Endodermal cell (in vitro differentiated cells): ENCODE measurements around the gene FAM83F. TPM values are rescaled to one million over a fixed set of nuclear protein-coding genes. Genes with fewer than 3 reads are reported as not detected.

Experiments used
- DNase-seq: peaks from one replicate; pipeline ENCODE4 v3.0.0-alpha.2; 2017
- H3K27ac ChIP-seq: 2 replicates; pipeline ENCODE4 v1.5.1; 2013; ENCODE audit warnings: mild to moderate bottlenecking, low read depth, low read length, moderate library complexity
- H3K27me3 ChIP-seq: 2 replicates; pipeline ENCODE4 v1.6.1; 2013; ENCODE audit warnings: mild to moderate bottlenecking, low read length, moderate library complexity; ENCODE audit not compliant: insufficient read depth, control insufficient read depth, poor library complexity, severe bottlenecking
- H3K36me3 ChIP-seq: 2 replicates; pipeline ENCODE4 v1.7.0; 2013; ENCODE audit warnings: mild to moderate bottlenecking, low read length, moderate library complexity; ENCODE audit not compliant: control insufficient read depth, insufficient read depth
- H3K4me1 ChIP-seq: one replicate; pipeline ENCODE4 v1.7.0; 2013; ENCODE audit warnings: low read length; ENCODE audit not compliant: control insufficient read depth, insufficient read depth
- H3K4me3 ChIP-seq: 2 replicates; pipeline ENCODE4 v1.5.1; 2013; ENCODE audit warnings: mild to moderate bottlenecking, low read length, moderate library complexity
- H3K9ac ChIP-seq: 2 replicates; pipeline ENCODE4 v1.6.1; 2013; ENCODE audit warnings: mild to moderate bottlenecking, low read length, moderate library complexity; ENCODE audit not compliant: poor library complexity, severe bottlenecking; ENCODE audit errors: extremely low read depth
- H3K9me3 ChIP-seq: 2 replicates; pipeline ENCODE4 v1.6.1; 2013; ENCODE audit warnings: mild to moderate bottlenecking, low read length, moderate library complexity; ENCODE audit not compliant: control insufficient read depth
- H3K27ac Mint-ChIP-seq: 2 replicates; pipeline ENCODE4 v1.8.0; 2020; ENCODE audit warnings: mixed read lengths
- H3K27me3 Mint-ChIP-seq: 2 replicates; pipeline ENCODE4 v1.8.0; 2021; ENCODE audit warnings: mild to moderate bottlenecking, mixed read lengths; ENCODE audit not compliant: insufficient read depth
- H3K36me3 Mint-ChIP-seq: 2 replicates; pipeline ENCODE4 v1.8.0; 2020; ENCODE audit warnings: low read depth, mixed read lengths
- H3K4me1 Mint-ChIP-seq: 2 replicates; pipeline ENCODE4 v1.8.0; 2020; ENCODE audit warnings: mixed read lengths
- H3K4me3 Mint-ChIP-seq: 2 replicates; pipeline ENCODE4 v1.8.0; 2020; ENCODE audit warnings: mild to moderate bottlenecking, moderate library complexity, mixed read lengths
- H3K9me3 Mint-ChIP-seq: 2 replicates; pipeline ENCODE4 v1.8.0; 2020; ENCODE audit warnings: mild to moderate bottlenecking, mixed read lengths
- WGBS, 2 experiments: methylation state at CpG; one replicate each; pipeline versions ENCODE4 v1.1.5 to v1.1.7; 2013; ENCODE audit warnings: missing lambda C conversion rate in 2 of 2, mixed read lengths in 1 of 2; ENCODE audit not compliant: insufficient coverage in 1 of 2, insufficient read length in 1 of 2; 5-methylcytosine and 5-hydroxymethylcytosine counted together
- total RNA-seq, 2 donors: library from RNA; stranded (reverse); fragmentation: NEBNext Ultra II Directional in 1 of 2; extraction: Animal tissue kit (Norgen Biotek cat#: 25700) in 1 of 2; gene quantifications; 2 replicates in 1 of 2; 3 replicates in 1 of 2; pipeline ENCODE4 v1.2.1, GENCODE V29; 2021
- TF ChIP-seq, protein P1 (sequence below): fragments of 200-600 bp; sonication (generic); conservative IDR thresholded peaks from 2 replicates; pipeline ENCODE4 v1.5.0; 2021; ENCODE audit warnings: antibody characterized with exemption, mild to moderate bottlenecking

The FAM83F gene
- total RNA-seq, 2 donors from 2014 or later, result 18.9 to 34.1 TPM

DNA sequence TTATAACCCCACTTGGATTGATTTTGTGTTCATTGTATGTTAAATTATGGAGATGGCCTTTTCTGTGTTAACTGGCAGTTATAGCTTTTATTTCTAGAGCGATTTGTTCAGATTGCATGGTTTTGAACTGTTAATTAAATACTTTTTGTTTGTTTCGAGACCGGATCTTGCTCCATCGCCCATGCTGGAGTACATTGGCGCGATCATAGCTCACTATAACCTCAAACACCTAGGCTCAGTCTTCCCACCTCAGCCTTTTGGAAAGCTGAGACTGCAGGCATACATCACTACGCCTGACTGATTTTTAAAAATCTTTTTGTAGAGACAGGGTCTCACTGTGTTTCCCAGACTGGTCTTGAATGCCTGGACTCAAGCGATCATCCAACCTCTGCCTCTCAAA lies 77.0 kb downstream of the FAM83F start:
- no peaks in the 10 kb centered on the region for H3K9me3 Mint-ChIP-seq
- H3K27ac ChIP-seq, result no peak overlapping the region
- 91 to 97% methylated on average over 6 to 7 of the region's 8 CpGs for WGBS, 2 experiments
- no peaks in the 10 kb centered on the region for H3K4me1 ChIP-seq
- peaks cover 6% of the 10 kb centered on the region for H3K4me1 Mint-ChIP-seq
- H3K9ac ChIP-seq, result no peak overlapping the region
- H3K27me3 Mint-ChIP-seq, result no peaks in the 10 kb centered on the region
- no peak overlapping the region for H3K4me3 Mint-ChIP-seq
- no peak overlapping the region for H3K27ac Mint-ChIP-seq
- DNase-seq, result no peak
- TF ChIP-seq, protein P1, sequence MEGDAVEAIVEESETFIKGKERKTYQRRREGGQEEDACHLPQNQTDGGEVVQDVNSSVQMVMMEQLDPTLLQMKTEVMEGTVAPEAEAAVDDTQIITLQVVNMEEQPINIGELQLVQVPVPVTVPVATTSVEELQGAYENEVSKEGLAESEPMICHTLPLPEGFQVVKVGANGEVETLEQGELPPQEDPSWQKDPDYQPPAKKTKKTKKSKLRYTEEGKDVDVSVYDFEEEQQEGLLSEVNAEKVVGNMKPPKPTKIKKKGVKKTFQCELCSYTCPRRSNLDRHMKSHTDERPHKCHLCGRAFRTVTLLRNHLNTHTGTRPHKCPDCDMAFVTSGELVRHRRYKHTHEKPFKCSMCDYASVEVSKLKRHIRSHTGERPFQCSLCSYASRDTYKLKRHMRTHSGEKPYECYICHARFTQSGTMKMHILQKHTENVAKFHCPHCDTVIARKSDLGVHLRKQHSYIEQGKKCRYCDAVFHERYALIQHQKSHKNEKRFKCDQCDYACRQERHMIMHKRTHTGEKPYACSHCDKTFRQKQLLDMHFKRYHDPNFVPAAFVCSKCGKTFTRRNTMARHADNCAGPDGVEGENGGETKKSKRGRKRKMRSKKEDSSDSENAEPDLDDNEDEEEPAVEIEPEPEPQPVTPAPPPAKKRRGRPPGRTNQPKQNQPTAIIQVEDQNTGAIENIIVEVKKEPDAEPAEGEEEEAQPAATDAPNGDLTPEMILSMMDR, result no peak
- H3K36me3 Mint-ChIP-seq, result no peaks in the 10 kb centered on the region
- no peak overlapping the region for H3K4me3 ChIP-seq
- no peaks in the 10 kb centered on the region for H3K36me3 ChIP-seq
- no peaks in the 10 kb centered on the region for H3K9me3 ChIP-seq
- no peaks in the 10 kb centered on the region for H3K27me3 ChIP-seq

DNA sequence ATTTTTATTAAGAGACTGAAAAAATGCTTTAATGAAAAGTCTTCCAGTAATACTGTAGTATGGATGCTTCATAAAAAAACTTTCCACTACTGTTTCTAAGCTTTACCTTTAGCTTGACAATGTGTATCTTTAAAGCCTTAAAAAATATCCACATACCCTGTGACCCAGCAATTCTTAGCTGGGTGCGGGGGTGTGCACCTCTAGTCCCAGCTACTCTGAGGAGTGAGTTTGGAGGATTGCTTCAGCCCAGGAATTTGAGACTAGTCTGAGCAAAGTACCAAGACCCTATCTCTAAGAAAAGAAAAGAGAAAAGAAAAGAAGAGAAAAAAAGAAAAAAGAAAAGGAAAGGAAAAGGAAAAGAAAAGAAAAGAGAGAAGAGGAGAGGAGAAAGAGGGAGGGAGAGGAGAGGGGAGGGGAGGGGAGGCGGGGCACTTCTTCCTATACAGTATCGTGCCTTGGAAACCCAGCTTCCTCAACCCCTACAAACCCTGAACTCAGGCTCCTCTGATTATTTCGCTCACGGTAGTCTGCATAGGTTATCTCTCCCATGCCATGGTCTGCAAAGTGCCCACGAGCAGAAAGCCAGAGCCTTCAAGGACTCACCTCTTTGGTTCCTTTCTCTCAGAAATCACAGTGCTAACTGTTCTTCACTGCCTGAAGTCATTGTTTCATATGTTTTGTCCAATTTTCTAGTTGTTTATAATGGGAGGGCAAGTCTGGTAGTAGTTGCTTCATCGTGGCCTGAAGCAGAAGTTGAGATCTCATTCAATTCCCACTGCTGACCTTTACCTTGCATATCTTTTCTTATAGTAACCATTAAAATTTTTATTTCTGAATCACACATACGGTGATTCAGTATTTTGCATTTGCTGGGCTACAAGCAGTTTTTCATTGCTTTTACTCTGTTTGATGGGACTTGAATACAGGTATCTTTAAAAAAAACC lies 82.2 kb downstream of the FAM83F start:
- H3K27me3 ChIP-seq, result no peaks in the 10 kb centered on the region
- H3K9me3 ChIP-seq, result no peaks in the 10 kb centered on the region
- TF ChIP-seq, protein P1, result no peak
- DNase-seq, result no peak
- no peak overlapping the region for H3K9ac ChIP-seq
- H3K4me1 ChIP-seq, result no peaks in the 10 kb centered on the region
- Mint-ChIP-seq H3K4me3 (no peak overlapping the region), H3K27ac (no peak overlapping the region), H3K4me1 (peaks cover 12% of the 10 kb centered on the region), H3K27me3 (no peaks in the 10 kb centered on the region), H3K9me3 (no peaks in the 10 kb centered on the region), H3K36me3 (no peaks in the 10 kb centered on the region)
- no peaks in the 10 kb centered on the region for H3K36me3 ChIP-seq
- 56 to 84% methylated on average over 4 to 6 of the region's 8 CpGs for WGBS, 2 experiments
- no peak overlapping the region for H3K4me3 ChIP-seq
- H3K27ac ChIP-seq, result no peak overlapping the region

DNA sequence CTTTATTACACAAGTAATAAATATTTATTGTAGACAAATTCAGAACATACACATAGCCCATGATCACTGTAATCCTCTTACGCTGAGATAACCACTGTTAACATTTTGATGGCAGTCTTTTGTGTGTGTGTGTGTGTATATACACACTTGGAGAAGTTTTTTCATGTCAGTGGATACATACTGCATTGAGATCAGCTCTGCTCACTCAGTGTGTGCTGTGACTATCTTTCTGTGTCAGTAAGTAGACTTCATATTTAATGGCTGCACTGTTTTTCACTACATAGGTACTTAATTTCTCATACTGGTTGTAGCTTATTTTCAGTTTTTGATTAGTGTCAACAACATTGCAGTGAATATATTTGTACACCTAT lies 82.9 kb downstream of the FAM83F start:
- Mint-ChIP-seq H3K36me3 (no peaks in the 10 kb centered on the region), H3K4me1 (peaks cover 12% of the 10 kb centered on the region), H3K4me3 (no peak overlapping the region), H3K27ac (no peak overlapping the region), H3K27me3 (no peaks in the 10 kb centered on the region), H3K9me3 (no peaks in the 10 kb centered on the region)
- no peaks in the 10 kb centered on the region for H3K4me1 ChIP-seq
- no peaks in the 10 kb centered on the region for H3K9me3 ChIP-seq
- WGBS, 2 experiments, result 100% methylated on average over 1 of the region's 1 CpG; no CpG with 5 or more reads in 1 of the 2 experiments
- no peaks in the 10 kb centered on the region for H3K27me3 ChIP-seq
- H3K27ac ChIP-seq, result no peak overlapping the region
- H3K9ac ChIP-seq, result no peak overlapping the region
- TF ChIP-seq, protein P1, result no peak
- DNase-seq, result no peak
- H3K36me3 ChIP-seq, result no peaks in the 10 kb centered on the region
- no peak overlapping the region for H3K4me3 ChIP-seq
